GM18520 (cell line): ENCODE measurements around the gene AGAP3.

Experiments
- ATAC-seq: cut with Tn5 transposase; IDR thresholded peaks from one replicate; pipeline ENCODE4 v1.9.1; 2021; ENCODE audit not compliant: unreplicated experiment

AGAP3 gene

DNA sequence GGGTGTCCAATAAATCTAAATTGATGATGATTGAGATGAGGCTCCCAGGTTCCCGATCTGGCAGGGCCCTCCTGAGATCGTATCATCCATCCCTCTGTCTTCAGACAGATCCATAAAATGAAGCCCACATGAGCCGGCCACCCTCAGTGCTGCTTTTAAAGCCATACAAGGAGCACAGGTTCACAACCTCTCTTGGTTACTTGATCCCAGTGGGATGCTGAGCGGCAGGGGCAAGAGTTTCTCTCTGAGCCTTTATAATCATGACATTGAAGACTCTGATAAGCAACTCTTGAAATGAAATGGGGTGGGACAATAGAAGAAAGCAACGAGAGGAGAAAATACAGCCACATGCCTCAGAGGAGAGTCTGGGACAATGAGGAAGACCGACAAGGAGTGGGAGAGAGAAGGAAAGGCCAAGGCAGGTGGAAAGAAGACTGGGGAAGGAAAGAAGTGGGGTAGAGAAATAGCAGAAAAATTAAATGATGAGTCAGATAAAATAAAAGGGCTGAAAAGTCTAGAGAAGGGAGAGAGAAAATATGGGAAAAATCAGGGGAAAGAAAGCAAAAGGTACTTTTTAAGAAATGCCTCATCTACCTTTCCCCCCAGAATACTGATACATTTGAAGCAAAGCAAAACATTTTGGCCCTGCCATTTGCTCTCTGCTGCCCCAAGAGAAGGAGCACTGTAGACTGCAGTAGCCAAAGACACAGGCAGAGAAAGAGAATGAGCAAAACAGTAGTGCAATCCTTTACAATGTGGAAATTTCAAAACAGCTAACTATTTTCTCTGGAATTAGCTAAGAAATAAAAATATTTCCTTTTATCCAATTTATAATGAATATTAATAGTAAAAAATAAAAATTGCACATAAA is 66.6 kb downstream of the AGAP3 start:
- no peak for ATAC-seq

DNA sequence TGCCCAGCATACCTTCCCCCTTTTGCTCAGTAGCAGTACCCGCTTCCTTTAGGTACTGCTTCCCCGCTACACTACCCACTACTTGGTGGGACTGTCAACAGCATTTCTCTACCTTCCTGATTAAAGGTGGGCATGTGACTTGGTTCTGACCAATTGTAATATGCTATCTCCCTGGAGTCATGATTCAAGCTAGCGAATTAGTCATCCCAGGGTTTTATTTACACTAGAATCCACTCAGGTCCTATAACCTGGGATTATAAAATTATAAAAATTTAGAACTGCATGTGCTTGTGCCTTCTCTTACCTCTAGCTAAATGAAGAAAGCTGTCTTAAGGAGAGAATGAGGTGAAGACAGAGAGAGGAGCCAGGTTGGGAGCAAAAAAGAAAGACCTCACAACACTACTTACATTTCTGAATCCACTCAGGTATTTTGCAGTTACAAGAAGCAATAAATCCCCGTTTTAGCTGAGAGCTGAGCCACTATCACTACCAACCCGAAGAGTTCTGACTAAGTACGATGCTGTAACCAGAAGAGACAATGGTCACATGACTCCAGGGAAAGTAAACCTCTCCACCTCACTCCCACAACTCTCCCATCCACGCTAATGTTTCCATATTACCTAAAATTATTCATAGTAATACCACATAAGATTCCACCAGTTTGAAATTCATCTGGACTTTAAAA is 71.5 kb downstream of the AGAP3 start:
- no peak for ATAC-seq

DNA sequence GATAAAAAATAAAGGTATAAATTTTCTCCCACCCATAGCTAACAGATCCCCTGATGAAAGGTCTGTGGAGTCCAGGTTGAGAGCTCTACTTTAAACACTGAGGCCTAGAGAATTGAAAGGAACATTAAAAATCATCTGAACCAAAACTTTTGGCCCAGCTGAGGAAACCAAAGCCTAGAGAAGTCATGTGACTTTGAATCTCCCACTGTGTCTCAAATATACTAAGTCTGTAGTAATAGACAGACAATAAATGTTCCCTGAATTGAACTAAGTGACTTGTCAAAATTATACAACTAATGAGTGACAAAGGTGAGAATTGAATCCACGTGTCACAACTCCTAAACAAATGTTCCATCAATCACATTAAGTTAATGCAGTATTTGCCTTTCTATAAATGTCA is 75.5 kb downstream of the AGAP3 start:
- ATAC-seq = no peak

DNA sequence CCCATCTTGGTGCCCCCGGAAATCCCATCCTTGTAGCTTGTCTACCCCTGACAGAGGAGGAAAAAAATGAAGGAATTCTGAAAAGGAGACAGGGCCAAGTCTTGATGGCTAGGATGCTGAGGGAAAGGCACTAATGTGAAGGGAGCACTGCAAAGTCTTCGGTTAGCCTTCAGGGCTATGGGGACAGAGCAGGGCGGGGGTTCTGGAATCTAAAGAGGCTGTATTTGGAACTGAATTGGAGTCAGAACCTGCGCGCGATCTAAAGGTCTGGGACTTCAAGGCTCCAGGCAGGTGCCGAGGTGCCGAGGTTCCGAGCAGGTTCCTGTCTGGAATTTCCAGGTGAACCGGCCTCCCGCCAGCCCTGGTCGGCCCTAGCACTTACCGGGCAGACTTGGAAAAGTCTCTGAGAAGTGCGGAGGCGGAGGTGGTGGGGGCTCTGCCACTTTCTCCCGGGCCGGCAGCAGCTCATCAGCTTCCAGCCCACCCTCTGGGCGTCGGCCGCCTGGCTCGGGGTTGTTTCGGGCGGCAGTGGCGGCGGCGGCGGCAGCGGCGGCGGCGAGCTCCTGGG is 80.4 kb downstream of the AGAP3 start:
- ATAC-seq = no peak

DNA sequence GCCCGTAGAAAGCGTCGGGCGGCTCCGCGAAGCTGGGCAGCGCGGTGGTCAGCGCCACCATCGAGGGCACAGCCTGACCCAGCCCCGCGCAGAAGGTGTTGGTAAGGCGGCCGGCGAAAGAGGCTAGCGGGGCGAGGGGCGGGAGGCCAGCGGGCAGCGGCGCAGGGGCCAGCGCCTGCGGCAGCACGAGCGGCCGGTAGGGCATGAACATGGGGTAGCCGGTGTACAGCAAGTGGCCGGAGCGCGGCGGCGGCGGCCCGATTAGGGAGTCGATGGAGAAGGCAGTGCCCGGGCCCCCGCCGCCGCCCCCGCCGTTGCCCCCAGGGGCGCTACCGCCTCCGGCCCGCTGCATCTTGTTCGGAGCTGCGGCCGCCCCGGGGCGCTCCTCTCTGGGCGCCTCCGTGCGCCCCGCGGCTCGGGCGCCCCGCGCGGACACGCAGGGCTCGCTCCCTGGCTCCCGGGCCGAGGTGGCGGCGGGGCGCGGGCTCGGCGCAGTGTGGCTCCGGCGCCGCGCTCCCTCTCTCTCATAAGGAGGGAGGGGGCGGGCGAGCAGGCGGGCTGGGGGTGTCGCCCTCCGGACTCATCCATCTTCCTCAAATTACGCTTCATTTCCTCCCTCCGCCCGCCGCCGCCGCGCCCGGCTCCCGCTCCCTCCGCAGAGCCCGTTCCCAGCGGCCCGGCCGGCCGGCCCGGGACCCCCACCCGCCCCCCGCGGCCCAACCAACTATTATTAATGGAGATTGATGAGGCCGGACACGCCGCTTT is 81.1 kb downstream of the AGAP3 start, which contains the start of gene GBX1:
TSS of gene GBX1 (minus strand) at position 498 of the 765 bp plus-strand sequence. CDS start at position 352, 146 bp downstream.
- ATAC-seq = no peak

DNA sequence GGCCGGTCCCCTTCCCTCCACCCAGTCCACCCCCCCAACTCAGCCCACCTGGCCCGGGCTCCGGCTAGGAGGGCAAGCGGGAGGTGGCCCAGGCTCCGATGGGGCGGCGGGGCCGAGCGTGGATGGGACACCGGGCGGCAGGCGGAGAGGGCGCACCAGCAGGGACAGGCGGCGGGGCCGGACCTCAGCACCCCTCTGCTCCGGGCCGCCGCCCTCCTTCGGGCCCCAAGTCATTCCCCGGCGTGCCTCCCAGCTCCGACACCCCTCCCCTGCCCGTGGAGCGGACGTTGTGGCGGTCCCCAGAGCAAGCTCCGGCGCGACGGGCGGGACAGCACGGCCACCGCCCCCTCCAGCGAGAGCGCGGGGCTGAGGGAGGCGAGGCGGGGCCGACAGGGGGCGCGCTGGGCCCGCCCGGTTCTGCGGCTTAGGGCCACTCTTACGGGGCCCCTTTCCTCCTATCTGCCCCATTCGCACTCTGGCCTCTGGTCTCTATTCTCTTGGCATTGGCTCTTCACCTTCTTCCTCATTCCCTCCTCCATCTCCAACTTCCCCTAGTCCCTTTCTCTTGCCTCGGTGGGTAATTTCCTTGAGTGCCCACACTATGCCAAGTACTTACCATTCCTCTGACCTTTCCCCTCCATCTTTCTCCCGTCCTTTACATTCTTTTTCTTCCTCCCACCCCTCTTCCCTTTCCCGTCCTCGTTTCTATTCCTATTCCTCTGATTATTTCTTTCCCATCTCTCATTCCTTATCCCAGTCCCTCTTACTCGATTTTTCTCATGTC is 81.9 kb downstream of the AGAP3 start:
- no peak for ATAC-seq

DNA sequence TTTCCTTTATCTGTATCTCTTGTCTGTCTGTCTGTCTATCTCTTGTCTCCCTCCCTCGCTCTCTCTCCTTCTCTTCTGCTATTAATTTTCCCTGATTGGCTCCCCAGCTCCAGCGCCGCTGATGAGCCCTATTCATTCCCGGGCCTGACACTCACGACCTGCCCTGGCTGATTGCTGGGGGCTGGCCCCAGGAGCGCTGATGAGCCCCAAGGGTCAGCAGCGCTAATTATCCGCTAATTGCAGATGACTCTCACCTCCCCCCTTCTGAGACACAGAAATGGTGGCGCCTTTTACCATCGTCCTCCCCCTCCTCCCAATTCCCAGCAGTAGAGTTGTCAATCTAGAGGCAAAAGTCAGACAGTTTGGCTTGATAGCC is 82.5 kb downstream of the AGAP3 start:
- ATAC-seq = no peak

DNA sequence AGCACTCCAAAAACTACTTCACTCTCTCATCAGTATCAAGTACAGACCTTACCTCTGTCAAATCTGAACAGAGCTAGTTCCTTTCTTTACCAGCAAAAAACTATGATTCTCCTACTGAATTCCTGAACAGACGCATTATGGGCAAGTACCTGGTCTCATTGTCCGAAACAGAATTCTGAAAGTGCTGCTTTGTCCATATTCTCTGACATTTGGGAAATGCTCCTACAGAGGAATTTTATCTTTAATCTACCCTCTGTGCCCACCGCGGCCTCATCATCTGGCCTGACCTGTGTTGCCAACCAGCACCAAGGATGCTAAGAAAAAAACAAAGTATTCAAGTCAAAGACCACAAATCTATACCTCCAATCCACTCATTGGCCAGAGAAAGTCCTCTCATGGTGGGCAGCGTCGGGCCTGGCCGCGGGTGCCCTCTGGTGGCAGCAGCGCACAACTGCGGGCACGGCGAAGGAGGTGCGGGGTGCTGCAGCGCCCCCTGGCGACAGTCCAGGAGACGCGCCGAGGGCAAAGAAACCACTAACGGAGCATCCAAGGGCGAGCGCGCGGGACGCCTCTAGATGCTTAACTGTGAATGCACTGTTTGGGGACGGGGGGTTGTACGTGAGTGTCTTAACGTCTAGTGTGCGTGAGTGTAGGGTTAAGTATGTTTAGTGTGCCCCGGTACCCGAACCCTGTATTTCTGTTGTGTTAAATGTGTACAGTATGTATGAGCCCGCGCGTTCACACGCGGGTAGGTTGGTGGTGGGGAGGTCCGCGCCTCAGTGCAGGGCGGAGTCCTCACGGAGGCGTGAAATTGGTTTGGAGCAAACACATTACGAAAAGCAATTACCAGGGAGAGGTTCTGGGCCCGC is 86.2 kb downstream of the AGAP3 start:
- peak; percentile 50 for ATAC-seq

DNA sequence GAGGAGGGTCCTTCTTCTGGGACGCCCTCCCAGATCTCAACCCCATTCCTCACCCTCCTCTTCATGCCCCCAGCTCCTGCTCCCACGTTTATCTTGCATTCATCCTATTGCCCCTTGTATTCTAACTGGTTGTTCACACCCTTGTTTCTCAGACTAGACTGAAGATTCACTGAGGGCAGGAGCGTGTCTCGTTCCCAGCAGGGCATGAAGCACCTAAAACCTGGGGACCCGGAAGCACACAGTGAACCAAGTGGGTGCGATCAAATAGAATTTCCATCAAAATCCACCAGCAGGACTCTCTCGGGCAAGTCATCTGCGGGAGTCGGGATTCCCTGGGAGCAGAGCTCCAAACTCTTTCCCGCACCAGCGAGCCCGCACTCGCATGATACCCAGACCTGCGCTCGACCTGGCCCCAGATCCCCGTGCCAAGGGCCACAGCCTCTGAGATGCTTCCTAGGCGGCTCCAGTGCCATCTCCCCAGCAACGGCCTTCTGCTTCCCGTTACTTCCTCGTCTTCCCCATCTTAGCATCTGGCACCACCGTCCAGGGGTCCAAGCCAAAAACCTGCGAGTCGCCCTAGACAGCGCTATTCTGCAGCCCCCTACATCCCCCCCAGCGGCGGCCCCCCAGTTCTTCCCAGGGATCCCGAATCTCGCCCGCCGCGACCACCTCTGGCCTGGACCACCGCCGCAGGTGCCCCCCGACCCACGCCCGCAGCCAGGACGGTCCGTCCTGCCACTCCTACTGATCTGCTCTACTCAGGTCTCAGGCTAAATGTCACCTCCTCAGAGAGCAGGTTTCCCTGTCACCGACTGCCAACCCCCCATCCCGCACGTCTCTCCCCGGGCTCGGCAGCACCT is 87.3 kb downstream of the AGAP3 start:
- ATAC-seq = no peak

DNA sequence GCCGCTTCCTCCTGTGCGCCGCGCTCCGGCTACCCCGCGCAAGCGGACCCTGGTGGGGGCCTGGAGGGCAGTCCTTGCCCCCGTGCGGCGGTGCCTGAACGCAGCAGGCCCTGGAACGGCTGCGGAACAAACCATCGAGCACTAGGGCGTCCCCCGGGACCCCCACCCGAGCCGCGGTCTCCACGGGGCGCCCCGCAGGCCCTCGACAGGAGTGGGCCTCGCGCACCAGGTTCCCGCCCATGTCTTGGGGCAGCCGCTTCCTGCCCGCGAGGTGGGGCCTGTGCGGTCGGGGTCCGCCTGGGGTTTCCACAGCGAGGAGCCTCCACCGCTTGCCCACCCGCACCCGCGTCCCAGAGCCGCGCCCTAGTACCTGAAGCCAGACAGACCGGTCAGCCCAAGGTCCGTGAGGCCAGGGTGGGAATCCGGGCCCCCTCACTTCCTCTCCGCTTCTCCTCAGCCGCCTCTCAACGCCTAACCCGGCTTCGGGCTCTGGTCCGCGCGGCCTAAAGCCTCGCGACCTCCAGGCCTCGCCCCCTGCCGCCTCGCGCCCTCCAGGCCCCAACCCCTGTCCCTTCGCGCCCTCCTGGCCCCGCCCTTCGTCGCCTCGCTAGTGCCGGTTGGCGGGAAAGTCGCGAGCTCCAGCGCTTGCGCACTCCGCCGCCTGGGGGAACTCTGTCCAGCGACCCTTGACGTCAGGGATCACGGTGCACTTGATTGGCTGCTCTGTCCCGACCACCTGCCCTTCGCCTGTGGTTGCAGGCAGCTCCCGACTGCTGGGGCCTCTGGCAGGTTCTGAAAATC is 88.2 kb downstream of the AGAP3 start:
- ATAC-seq = no peak

DNA sequence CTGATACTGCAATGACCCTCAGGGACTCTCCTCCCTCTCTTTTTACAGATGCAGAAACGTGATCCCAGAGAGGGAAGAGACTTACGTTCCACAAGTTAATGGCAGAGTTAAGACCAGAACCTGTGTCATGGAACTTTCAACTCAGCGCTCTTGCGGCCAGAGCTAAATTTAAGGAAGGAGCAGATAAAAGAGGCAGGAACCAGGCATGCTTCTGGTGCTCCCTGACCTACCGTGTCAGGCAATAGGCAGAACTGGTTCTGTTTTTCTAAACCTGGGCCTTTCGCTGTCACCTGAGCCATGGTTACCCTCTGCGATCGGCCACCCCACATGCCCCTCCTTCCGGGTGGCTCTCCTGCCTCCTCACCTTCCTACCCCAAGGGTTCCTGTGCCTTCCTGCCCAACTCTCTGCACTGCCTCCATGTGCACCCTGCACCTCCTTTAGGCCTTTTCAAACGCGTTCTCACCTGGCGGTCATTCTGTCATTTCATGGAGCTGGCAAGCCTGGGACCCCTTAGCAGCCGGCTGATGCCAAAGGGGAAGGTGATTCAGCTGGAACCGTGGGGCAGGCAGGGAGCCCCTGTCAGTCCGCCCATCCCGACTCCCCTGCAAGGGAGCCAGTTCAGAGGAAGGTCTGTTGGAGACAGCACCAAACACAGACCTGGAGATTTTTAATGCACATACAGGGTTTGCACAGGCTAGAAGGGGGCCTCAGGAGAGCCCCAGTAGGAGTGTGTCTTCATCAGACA is 88.9 kb downstream of the AGAP3 start:
- ATAC-seq = no peak

DNA sequence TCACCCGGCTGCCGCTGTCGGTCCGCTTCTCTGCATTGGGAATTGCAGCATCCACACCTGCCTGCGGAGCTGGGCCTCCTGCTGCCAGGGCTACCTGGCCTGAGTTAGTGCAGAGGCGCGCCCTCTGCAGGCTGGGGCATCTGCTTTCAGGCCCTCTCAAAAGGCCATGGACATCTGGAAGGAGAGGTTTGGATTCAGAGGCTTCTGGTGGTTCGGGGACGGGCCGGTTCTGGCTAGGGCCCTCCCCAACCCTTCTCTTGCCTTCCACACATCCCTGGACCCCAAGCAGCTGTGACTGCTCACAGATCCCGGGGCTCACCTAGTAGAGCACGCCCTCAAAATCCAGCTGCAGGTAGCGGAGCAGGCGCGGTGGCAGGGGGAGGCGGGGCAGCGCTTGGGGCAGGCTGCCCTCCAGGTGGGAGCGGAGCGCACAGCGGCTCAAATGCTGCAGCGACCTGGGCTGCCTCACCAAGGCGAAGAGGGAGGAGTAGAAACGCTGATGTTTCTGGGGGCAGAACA is 89.6 kb downstream of the AGAP3 start:
- no peak for ATAC-seq

DNA sequence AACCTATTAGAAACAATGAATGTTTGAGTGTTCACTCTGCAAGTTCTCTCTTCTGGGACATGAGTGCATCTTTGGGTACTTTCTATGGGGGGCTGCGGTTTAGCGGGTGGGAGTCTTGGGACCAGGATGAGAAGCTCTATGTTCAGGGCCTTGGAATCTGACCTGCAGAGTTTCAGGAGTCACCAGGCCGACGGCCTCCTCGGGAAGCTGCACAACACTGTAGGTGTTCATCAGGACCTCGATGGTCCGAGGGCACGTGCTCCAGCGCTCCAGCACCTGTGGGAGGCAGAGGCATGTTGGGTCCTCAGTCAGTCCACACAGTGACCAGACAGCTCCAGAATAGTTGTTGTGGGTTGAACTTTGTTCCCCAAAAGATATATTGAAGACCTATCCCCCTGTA is 90.1 kb downstream of the AGAP3 start:
- no peak for ATAC-seq

DNA sequence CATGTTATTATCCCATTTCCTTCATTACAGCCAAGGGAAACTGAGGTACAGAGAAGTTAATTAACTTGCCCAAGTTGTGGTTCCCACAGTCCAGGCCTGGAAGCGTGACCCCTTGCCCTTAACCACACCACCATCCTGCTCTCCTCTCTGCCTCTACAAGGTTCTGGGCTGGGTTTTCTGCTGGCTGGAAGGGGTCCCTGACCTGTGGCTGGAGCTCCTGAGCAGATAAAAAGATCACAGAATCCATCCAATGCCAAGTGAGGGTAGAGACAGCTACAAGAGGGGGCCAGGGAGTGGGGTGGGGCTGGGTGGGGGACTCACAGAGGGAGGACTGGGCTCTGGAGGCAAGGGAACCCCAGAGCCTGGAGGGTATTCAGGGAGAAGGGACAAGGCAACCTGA is 91.0 kb downstream of the AGAP3 start:
- ATAC-seq = no peak

DNA sequence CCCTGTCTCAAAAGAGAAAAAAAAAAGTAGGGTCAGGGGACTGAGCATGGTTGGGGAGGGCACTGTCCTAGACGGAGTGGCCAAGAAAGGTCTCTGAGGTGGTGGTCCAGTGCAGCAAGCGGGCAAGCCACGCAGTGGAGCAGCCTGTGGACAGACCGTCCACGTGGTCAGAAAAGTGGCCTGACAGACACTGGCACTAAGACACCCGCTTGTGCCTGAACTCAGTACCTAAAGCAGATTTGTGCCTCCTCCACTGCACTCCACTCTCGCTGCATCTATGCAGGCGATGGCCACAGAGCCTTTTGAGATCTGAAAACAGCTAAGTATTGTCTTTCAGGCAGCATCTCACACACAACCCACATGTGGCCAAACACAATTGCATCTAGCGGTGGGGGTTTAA is 92.0 kb downstream of the AGAP3 start:
- ATAC-seq = no peak

DNA sequence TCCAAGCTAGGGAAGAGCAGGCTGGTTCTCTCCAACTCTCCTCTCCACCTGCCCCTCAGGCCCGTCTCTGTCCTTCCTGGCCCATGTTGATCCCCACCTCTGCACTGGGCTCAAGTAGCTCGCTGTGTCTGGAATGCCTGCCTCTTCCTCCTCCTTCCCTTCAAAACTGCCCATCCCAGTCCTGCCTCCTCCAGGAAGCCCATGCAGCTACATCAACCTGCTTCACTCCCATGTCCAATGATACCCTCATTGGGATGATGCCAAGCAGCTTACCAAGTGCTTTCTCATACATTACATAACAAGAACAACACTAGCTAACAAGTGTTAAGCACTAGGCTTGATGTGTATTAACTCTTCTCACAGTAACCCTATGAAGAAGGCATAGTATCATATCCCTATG is 92.6 kb downstream of the AGAP3 start:
- no peak for ATAC-seq

DNA sequence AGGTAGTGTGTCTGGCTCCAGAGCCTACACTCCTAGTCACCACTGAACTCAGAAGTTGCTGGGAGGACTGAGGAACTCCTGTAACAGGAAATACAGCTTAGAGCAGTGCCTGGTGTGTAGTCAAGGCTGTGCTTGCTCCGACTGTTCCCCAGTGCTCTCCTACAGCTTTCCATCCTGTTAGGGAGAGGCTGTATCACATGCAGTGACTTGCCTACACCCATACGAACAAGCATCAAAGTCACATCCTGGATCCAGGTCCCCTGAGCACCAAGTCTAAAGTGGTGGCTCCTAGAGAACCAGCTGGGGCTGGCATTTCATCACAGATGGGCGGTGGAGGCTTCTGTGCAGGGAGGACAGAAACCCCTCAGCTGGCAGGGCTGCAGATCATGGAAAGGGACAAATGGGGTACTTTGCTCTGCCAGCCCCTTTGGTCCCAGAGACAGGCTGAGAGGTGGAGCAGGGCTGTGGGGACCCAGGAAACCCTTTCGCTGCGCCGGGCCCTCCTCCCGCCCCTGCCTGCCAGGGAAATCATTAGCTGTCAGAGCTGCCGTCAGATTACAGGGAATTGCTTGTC is 93.1 kb downstream of the AGAP3 start:
- no peak for ATAC-seq
